ENCODE data around the gene EHD1.

GRCh38 chr11:64842366-64842759 is 36.1 kb downstream of the EHD1 start:
- TF ChIP-seq CTCF (IDR thresholded peaks at IDR 0.05) (no peak), POLR2A (IDR thresholded peaks at IDR 0.05) (no peak)

All from upper lobe of left lung (tissue), 4 donors.